GM10266 (cell line): ENCODE results near the gene CACNA1F.

ENCODE experiments used
- DNase-seq: peaks from one replicate; pipeline ENCODE4 v3.0.0; 2012; ENCODE audit errors: extremely low spot score
- TF ChIP-seq, protein P1 (sequence below): IDR thresholded peaks from 2 replicates; pipeline ENCODE4 v1.5.1; 2012; ENCODE audit warnings: mild to moderate bottlenecking, low read depth; ENCODE audit not compliant: control insufficient read depth, insufficient read depth; ENCODE audit errors: missing control alignments

Gene CACNA1F

DNA sequence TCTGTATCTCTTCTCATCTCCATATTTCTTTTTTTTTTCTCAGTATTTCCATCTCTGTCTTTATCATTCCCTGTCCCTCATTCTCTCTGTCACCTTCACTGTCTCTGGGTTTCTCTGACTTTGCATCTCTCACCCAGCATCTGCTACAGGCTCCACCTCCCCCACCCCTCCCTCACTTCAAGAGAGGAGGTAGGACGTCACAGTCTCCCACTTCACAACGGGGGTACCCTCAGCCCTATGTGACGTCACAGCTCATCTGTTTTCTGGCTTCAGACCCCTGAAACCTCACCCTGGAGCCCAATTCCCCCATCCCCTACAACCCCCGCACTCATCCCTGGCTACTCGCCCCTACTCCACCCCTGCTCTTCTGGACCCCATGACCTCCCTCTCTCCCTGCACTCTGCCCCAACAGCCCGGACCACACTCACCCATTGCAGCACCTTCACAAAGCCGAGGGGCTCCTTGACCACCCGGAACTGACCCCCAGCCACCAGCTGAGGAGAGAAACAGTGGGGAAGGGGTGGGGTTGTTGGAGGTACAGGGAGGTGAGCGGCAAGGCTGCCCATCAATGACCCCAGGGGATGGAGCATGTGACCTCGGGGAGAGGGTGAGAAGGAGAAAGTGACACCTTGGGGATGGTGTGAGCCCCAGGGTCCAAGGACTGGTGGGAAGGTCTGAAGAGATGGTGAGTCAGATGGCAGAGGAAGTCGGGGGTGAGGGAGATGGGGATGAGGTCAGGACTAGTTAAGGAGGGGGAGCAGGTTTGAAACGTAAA lies 34.4 kb downstream of the CACNA1F start:
- TF ChIP-seq, protein P1, sequence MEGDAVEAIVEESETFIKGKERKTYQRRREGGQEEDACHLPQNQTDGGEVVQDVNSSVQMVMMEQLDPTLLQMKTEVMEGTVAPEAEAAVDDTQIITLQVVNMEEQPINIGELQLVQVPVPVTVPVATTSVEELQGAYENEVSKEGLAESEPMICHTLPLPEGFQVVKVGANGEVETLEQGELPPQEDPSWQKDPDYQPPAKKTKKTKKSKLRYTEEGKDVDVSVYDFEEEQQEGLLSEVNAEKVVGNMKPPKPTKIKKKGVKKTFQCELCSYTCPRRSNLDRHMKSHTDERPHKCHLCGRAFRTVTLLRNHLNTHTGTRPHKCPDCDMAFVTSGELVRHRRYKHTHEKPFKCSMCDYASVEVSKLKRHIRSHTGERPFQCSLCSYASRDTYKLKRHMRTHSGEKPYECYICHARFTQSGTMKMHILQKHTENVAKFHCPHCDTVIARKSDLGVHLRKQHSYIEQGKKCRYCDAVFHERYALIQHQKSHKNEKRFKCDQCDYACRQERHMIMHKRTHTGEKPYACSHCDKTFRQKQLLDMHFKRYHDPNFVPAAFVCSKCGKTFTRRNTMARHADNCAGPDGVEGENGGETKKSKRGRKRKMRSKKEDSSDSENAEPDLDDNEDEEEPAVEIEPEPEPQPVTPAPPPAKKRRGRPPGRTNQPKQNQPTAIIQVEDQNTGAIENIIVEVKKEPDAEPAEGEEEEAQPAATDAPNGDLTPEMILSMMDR, result no peak
- no peak for DNase-seq

DNA sequence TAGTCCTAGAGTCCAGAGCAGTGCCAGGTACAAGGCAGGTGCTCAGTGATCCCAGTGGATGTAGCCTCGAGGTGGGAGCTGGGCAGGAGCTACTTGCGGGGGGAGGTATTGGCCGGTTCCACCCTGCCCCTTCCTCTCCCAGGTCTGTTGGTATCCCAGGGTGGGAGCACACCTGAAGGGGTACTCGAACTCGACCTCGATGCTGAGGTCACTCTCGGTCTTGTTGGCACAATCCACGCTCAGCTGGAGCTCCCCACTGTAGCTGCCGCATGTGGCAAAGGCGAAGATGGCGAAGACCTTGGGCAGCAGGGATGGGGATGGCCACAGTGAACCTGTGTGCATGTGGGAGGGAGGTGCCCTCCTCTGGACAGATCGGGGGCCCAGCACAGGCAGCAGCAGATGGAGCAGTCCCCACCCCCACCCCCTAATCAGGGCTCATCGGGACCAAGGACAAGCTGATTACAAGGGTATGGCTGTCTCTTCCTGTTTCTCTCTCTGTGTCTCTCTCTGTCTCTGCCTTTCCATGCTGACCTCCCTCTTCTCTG lies 35.5 kb downstream of the CACNA1F start:
- TF ChIP-seq, protein P1, result no peak
- DNase-seq, result no peak

DNA sequence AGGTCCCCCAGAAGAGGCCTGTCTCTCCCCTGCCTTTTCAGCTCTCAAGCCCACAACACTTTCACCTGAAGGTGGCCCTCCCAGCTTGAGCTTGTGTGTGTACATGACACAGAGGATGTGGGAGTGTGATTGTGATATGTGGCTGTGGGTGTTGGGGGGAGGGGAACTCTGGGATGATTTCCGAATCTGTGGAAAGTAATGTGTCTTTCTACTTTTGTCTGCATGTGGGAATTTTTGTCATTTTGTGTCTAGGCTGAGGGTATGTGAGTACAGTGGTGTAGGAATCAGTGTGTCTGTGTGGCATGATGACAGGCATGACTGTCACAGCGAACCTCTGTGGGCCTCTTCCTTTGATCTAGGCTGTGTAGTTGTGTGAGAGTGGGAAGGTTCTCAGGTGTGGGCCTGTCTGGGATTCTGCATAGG lies 39.6 kb downstream of the CACNA1F start:
- DNase-seq, result no peak
- TF ChIP-seq, protein P1, result no peak

DNA sequence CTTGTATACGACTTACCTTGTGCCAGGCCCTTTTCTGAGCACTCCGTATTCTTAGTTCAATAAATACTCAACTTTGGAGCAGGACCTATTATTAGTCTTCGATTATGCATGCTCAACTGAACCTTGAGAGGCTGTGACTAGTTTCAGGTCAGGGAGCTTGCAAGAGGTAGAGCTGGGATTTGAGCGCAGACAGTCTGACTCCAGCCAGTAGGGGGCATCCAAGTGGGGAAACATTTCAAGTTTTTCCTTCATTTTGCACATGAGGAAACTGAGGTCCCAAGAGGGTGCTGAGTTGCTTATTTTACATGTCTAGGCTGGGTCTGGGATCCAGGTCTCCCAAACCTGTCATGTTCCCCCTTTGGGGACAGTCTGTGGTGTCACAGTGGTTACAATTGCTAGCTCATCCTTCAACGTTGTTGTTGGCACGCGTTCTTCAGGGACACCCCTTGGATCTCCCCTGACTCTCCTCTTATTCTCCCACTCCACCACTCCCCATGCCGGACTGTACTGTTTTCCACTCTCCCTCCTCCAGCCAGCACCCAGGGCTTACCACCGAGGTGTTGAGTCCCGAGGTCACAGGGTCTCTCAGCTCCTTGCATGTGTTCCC lies 40.3 kb downstream of the CACNA1F start:
- TF ChIP-seq, protein P1, result peak; percentile 61
- DNase-seq, result no peak

DNA sequence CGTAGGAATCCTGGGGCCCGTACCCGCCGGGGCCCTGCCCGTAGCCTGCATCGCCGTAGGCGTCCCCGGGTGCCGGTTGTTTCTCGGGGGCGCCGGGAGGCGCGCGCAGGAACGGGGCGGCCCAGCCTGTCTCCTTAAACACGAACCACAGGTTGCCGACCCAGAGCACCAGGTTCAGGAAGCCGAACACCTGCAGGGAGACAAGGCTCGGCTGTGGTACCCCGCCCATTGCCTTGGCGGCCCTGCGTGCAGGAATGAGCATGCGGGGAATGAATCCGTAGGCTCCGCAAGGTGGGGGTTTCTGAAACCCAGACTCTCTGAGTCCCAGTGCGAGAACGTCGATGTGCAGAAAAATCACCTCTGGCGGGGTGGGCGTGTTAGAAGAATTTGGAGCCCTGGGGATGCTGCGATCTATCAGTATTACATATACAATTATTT lies 41.5 kb downstream of the CACNA1F start:
- TF ChIP-seq, protein P1, result no peak
- DNase-seq, result no peak

DNA sequence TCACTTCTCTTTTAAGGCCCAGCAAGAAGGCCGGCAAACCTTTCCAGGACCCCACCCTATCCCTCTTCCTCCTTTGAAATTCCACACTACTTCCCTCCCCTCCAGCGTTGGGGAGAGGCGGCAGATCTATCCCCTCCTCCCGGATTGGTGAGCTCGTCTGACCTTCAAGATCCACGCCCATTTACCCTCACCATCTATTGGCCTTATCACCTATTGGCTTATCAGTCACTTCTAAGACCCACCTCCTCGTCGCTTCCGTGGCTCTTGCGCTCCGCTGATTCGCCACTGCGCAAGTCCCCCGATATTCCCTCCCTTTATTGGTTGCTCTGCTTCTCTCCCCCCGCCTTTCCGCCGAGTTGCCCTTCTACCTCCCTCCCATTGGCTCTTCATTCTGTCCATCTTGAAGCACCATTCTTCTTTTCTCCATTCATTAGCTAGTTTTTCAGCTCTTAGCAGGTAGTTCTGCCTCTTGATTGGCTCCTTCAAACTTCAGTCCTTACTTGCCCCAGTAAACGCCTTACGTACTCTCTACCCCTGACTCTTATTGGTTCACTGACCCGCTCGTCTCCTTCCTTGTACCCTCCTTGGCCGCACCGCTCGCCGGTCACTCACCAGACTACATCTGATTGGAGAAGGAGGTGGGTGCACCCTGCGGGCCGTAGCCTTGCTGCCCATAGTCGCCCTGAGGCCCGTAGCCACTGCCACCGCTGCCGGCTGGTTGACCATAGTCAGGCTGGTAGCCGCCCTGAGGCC lies 42.1 kb downstream of the CACNA1F start:
- TF ChIP-seq, protein P1, result no peak
- DNase-seq, result peak; percentile 88

DNA sequence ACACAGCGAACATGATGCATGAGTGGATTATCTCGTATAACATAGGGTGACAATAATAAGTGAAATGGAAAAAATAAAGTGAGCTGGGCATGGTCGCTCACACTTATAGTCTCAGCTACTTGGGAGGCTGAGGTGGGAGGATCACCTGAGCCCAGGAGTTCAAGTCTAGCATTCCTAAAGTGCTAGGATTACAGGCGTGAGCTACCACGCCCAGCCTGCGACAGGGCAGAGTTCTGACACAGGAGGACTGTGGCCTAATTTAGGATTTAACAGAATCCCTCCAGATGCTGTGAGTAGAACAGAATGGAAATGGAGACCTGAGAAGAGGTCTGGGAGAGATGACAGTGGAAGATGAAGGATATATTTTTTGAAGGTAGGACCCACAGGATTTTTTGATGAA lies 43.5 kb downstream of the CACNA1F start:
- TF ChIP-seq, protein P1, result no peak
- no peak for DNase-seq
